Measurements from ENCODE around the gene KIRREL2. TPM values are rescaled to one million over a fixed set of nuclear protein-coding genes. Genes with fewer than 3 reads are reported as not detected.

The KIRREL2 gene
- not detected for total RNA-seq

DNA sequence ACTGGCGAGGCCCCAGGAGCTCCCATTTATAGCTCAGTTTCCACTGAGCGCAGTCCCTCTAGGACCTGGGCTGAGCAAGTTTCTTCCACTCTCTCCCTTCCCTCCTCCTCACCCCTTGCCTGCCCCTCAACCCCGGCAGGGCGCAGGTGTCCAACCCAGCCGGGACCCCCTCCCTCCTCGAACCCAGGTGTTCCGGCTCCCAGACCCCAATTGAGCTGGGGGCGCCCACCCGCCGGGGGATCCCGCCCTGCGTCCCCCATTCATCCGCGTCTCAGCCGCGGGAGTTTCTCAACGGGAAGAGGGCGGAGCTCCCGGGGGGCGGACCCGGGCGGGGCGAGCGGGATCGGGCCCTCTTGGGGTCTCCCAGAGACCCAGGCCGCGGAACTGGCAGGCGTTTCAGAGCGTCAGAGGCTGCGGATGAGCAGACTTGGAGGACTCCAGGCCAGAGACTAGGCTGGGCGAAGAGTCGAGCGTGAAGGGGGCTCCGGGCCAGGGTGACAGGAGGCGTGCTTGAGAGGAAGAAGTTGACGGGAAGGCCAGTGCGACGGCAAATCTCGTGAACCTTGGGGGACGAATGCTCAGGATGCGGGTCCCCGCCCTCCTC, at the start of gene KIRREL2:
Gene KIRREL2, plus strand, starts transcription at position 366 of the 604 bp plus-strand sequence. Its CDS starts 209 bp downstream, at position 575.
- intact Hi-C loops (cut with DNase I; ENCODE audit: low total_unique reads), result no loop called here
- Histone ChIP-seq H3K9me3 (no peaks in the 10 kb centered on the region), H3K4me1 (peaks cover 0 to 20% (median 10%) of the 10 kb centered on the region in 4 donors), H3K36me3 (no peaks in the 10 kb centered on the region), H3K4me3 (peak within 1 kb of the TSS; percentile 5 to 63 (median 29)), H3K27ac (no peak within 1 kb of the TSS), H3K27me3 (peaks cover 91% of the 10 kb centered on the region)
- TF ChIP-seq POLR2AphosphoS5 (IDR thresholded peaks at IDR 0.05) (no peak), EP300 (IDR thresholded peaks at IDR 0.05; ENCODE audit: low read depth) (no peak), POLR2A (IDR thresholded peaks at IDR 0.05) (no peak)
- TF ChIP-seq, protein P1, sequence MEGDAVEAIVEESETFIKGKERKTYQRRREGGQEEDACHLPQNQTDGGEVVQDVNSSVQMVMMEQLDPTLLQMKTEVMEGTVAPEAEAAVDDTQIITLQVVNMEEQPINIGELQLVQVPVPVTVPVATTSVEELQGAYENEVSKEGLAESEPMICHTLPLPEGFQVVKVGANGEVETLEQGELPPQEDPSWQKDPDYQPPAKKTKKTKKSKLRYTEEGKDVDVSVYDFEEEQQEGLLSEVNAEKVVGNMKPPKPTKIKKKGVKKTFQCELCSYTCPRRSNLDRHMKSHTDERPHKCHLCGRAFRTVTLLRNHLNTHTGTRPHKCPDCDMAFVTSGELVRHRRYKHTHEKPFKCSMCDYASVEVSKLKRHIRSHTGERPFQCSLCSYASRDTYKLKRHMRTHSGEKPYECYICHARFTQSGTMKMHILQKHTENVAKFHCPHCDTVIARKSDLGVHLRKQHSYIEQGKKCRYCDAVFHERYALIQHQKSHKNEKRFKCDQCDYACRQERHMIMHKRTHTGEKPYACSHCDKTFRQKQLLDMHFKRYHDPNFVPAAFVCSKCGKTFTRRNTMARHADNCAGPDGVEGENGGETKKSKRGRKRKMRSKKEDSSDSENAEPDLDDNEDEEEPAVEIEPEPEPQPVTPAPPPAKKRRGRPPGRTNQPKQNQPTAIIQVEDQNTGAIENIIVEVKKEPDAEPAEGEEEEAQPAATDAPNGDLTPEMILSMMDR (IDR thresholded peaks at IDR 0.05), result no peak
- in situ Hi-C loops (cut with MboI; ENCODE audit: low pct_ligation_motif_present in 1 of 4, low pct_unique_long_range_greater_than_20kb in 1 of 4, low sequenced_read_pairs in 3 of 4), result no loop called here
- WGBS, 2 donors (ENCODE audit: low coverage in 1 of 2), result 1% methylated on average over 42 of the region's 42 CpGs; no CpG with 5 or more reads in 1 of the 2 donors
- DNase-seq, result no peak

DNA sequence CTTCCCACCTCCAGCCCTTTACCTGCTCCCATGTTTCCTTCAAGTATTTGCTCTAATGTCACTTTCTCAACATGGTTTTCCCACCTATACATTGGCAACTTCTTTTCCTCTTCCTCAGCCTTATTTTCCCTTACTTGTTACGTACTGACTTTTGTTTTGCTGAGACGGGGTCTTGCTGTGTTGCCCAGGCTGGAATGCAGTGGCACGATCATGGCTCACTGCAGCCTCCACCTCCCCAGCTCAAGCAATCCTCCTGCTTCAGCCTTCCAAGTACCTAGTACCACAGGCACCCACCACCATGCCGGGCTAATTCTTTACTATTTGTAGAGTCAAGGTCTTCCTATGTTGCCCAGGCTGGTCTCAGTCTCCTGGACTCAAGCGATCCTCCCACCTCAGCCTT, 49.1 kb upstream of the KIRREL2 start:
- H3K4me3 ChIP-seq, result no peak overlapping the region
- in situ Hi-C loops (cut with MboI; ENCODE audit: low pct_ligation_motif_present in 1 of 4, low pct_unique_long_range_greater_than_20kb in 1 of 4, low sequenced_read_pairs in 3 of 4), result no loop called here
- 81 to 96% methylated on average over 4 to 5 of the region's 5 CpGs for WGBS, 2 donors (ENCODE audit: low coverage in 1 of 2)
- H3K27ac ChIP-seq, result no peak overlapping the region
- TF ChIP-seq EP300 (IDR thresholded peaks at IDR 0.05; ENCODE audit: low read depth) (no peak), POLR2A (IDR thresholded peaks at IDR 0.05) (no peak)
- no peaks in the 10 kb centered on the region for H3K27me3 ChIP-seq
- H3K36me3 ChIP-seq, result no peaks in the 10 kb centered on the region
- DNase-seq, result no peak
- intact Hi-C loops (cut with DNase I; ENCODE audit: low total_unique reads), result no loop called here
- no peaks in the 10 kb centered on the region for H3K4me1 ChIP-seq
- H3K9me3 ChIP-seq, result no peaks in the 10 kb centered on the region

DNA sequence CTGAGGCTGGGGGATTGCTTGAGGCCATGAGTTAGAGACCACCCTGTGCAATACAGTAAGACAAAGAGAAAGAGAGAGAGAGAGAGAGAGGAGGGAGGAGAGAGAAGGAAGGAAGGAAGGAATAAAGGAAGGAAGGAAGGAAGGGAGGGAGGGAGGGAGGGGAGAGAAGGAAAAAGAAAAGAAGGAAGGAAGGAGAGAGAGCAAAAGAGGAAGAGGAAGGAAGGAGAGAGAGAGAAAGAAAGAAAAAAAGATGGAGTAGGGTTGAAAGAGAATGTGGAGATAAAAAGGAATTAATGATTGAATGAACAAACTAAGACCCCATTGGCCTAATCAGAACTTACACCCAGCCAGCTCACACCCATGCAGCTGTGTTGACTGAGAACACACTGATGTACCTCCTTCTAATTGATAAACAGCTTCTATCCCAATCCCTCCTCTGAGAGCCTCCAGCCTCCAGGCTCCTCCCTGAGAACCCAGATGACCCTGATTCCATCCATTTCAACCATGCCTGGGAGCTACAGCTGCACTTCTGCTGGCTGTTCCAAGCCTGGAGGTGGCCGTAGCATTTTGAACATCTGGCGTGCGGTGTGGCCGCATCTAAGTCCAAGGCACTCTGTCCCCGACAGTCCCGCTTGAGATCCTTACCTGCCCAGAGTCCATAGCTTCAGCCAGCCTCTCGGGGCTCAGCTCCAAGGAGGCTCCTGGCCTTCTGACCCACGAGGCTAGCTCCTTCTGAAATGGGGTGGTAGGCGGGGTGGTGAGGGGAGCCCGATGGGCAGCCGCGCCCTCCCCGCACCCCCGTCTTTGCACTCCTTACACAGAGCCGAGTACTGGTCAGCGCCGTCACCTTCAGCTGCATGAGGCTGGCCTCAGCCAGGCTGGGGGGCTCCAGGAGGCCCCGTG, 45.1 kb upstream of the KIRREL2 start:
- no peak overlapping the region for H3K4me3 ChIP-seq
- WGBS, 2 donors (ENCODE audit: low coverage in 1 of 2), result 40 to 74% methylated on average over 1 to 18 of the region's 18 CpGs
- DNase-seq, result no peak
- no peak overlapping the region for H3K27ac ChIP-seq
- no peaks in the 10 kb centered on the region for H3K36me3 ChIP-seq
- H3K27me3 ChIP-seq, result peaks cover 10% of the 10 kb centered on the region
- no peaks in the 10 kb centered on the region for H3K4me1 ChIP-seq
- no peak for TF ChIP-seq POLR2AphosphoS5 (IDR thresholded peaks at IDR 0.05)
- no peak for TF ChIP-seq POLR2A (IDR thresholded peaks at IDR 0.05)
- TF ChIP-seq EP300 (IDR thresholded peaks at IDR 0.05; ENCODE audit: low read depth), result no peak
- TF ChIP-seq, protein P1 (IDR thresholded peaks at IDR 0.05), result no peak
- in situ Hi-C loops (cut with MboI; ENCODE audit: low pct_ligation_motif_present in 1 of 4, low pct_unique_long_range_greater_than_20kb in 1 of 4, low sequenced_read_pairs in 3 of 4), result no loop called here
- H3K9me3 ChIP-seq, result no peaks in the 10 kb centered on the region
- intact Hi-C loops (cut with DNase I; ENCODE audit: low total_unique reads), result no loop called here

DNA sequence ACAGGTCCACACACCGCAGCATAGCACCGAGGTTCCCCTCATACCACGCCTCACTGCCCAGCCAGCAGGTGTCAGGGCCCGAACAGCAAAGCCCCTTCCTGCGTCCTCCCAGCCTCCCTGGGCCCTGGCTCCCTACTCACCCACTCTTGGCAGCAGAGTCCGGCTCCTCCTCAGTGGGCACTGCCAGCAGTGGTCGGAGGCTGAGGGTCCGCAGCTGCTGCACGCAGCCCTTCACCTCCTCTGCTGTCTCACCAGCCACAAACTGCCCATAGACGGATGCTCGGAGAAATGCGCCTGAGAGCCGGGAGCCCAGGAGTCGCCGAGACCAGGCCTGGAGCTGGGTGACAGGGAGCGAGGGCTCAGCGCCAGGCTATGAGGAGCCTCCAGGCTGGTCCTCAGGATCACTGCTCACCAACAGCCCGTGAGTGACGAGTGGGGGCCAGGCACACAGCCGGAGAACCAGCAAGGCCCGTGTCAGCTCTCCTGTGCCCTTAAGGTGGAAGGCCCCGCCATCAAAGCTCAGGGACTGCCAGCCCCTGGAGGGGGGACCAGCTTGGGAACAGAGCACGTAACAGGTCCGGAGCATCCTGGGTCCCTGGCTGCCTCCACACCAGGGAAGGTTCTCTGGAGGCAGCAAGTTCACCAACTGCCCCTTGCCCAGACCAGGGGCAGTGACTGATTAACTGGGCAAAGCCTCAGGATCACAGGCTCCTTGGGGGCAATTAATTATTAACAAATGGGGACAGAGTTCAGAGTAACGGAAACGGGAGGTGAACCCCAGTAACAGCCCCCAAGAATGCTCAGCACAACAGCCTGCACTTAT, 44.3 kb upstream of the KIRREL2 start, which contains the start of gene PRODH2:
Gene PRODH2, minus strand, starts transcription at position 626 of the 823 bp plus-strand sequence. Its CDS starts 40 bp downstream, at position 586.
- intact Hi-C loops (cut with DNase I; ENCODE audit: low total_unique reads) (no loop called here), in situ Hi-C loops (cut with MboI; ENCODE audit: low pct_ligation_motif_present in 1 of 4, low pct_unique_long_range_greater_than_20kb in 1 of 4, low sequenced_read_pairs in 3 of 4) (no loop called here)
- TF ChIP-seq POLR2AphosphoS5 (IDR thresholded peaks at IDR 0.05) (no peak), POLR2A (IDR thresholded peaks at IDR 0.05) (no peak), EP300 (IDR thresholded peaks at IDR 0.05; ENCODE audit: low read depth) (no peak)
- TF ChIP-seq, protein P1 (IDR thresholded peaks at IDR 0.05), result no peak
- peaks cover 19% of the 10 kb centered on the region for H3K27me3 ChIP-seq
- no peak within 1 kb of the TSS for H3K4me3 ChIP-seq
- no peaks in the 10 kb centered on the region for H3K4me1 ChIP-seq
- no peak for DNase-seq
- 60 to 76% methylated on average over 1 to 25 of the region's 26 CpGs for WGBS, 2 donors (ENCODE audit: low coverage in 1 of 2)
- no peaks in the 10 kb centered on the region for H3K9me3 ChIP-seq
- no peak within 1 kb of the TSS for H3K27ac ChIP-seq
- H3K36me3 ChIP-seq, result no peaks in the 10 kb centered on the region

All from transverse colon (tissue), 4 donors.